IPS DF 19.7 (cell line): ENCODE data around the gene KAT6B.
"Not testable (repeated sequence)": the region's sequence is repeated elsewhere in the genome, so short reads cannot be mapped to it uniquely, and the experiment has no call there.

Experiments used
- DNase-seq: peaks from one replicate; pipeline ENCODE4 v3.0.0-alpha.2; 2013; ENCODE audit warnings: low read depth, low spot score

Gene KAT6B

GRCh38 chr10:74859546-74859945 lies 33.1 kb downstream of the KAT6B start:
- DNase-seq: no peak

GRCh38 chr10:74862625-74863024 lies 36.2 kb downstream of the KAT6B start:
- no peak for DNase-seq

GRCh38 chr10:74863551-74863950 lies 37.2 kb downstream of the KAT6B start:
- no peak for DNase-seq

- no peak for DNase-seq
These were observed 41.0 kb downstream of the KAT6B start for GRCh38 chr10:74867351-74867750.

GRCh38 chr10:74868392-74868977 lies 42.1 kb downstream of the KAT6B start:
- DNase-seq: no peak

GRCh38 chr10:74869635-74870034 lies 43.2 kb downstream of the KAT6B start:
- no peak for DNase-seq

GRCh38 chr10:74870191-74870590 lies 43.8 kb downstream of the KAT6B start:
- DNase-seq: no peak

- DNase-seq: no peak
These were observed 45.4 kb downstream of the KAT6B start for GRCh38 chr10:74871595-74872382.

GRCh38 chr10:74873803-74874454 lies 47.5 kb downstream of the KAT6B start:
- DNase-seq: no peak

GRCh38 chr10:74874649-74875048 lies 48.2 kb downstream of the KAT6B start:
- DNase-seq: no peak

GRCh38 chr10:74875068-74875467 lies 48.7 kb downstream of the KAT6B start:
- DNase-seq: no peak

GRCh38 chr10:74875966-74876365 lies 49.6 kb downstream of the KAT6B start:
- DNase-seq: no peak

GRCh38 chr10:74877054-74877453 lies 50.7 kb downstream of the KAT6B start:
- not testable (repeated sequence) for DNase-seq

GRCh38 chr10:74877898-74878297 lies 51.5 kb downstream of the KAT6B start:
- DNase-seq: no peak

GRCh38 chr10:74880041-74880440 lies 53.6 kb downstream of the KAT6B start:
- DNase-seq: no peak

- no peak for DNase-seq
These were observed 55.0 kb downstream of the KAT6B start for GRCh38 chr10:74881253-74881884.

GRCh38 chr10:74882427-74882826 lies 56.0 kb downstream of the KAT6B start:
- DNase-seq: no peak

GRCh38 chr10:74882831-74883230 lies 56.4 kb downstream of the KAT6B start:
- DNase-seq: no peak

- no peak for DNase-seq
These were observed 57.0 kb downstream of the KAT6B start for GRCh38 chr10:74883428-74883827.

- DNase-seq: no peak
These were observed 61.3 kb downstream of the KAT6B start for GRCh38 chr10:74887614-74888284.

- DNase-seq: no peak
These were observed 62.7 kb downstream of the KAT6B start for GRCh38 chr10:74888962-74889661.
